ENCODE data around the gene RAPGEF2. TPM values are rescaled to one million over a fixed set of nuclear protein-coding genes. Genes with fewer than 3 reads are reported as not detected.

Gene RAPGEF2
- total and polyA plus RNA-seq, 9 of the 15 experiments (the other 6 are each of a cell fraction or from before 2014, with no cell fraction given), result 3.1 to 32.6 (median 23.1) TPM

GRCh38 chr4:159104694-159105414, 2.0 kb downstream of the RAPGEF2 start (continued):
- TF ChIP-seq ZNF318 (IDR thresholded peaks at IDR 0.05; ENCODE audit: borderline replicate concordance in 1 of 2, low read depth in 1 of 2) (no peak), HLTF (IDR thresholded peaks at IDR 0.05) (no peak), ZBTB40 (IDR thresholded peaks at IDR 0.05) (0 out of 2 replicates have a peak, but pooled peaks have one; percentile 6), ZBTB40 (CRISPR knock-in tag; IDR thresholded peaks at IDR 0.05) (no peak), PCBP2 (IDR thresholded peaks at IDR 0.05; ENCODE audit: low read depth, low read length, poor library complexity, severe bottlenecking) (no peak), HEY1 (CRISPR knock-in tag; IDR thresholded peaks at IDR 0.05; ENCODE audit: borderline replicate concordance) (no peak), ATF1 (CRISPR knock-in tag; IDR thresholded peaks at IDR 0.05) (no peak), ATF1 (tag; IDR thresholded peaks at IDR 0.05) (0 out of 2 replicates have a peak, but pooled peaks have one; percentile 4), CBFA2T3 (IDR thresholded peaks at IDR 0.05) (no peak)
